ENCODE results near the gene MDFIC. TPM values are rescaled to one million over a fixed set of nuclear protein-coding genes. Genes with fewer than 3 reads are reported as not detected.

Gene MDFIC, protein sequence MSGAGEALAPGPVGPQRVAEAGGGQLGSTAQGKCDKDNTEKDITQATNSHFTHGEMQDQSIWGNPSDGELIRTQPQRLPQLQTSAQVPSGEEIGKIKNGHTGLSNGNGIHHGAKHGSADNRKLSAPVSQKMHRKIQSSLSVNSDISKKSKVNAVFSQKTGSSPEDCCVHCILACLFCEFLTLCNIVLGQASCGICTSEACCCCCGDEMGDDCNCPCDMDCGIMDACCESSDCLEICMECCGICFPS
- total RNA-seq = 44.8 and 56.1 TPM in 2 replicates

DNA sequence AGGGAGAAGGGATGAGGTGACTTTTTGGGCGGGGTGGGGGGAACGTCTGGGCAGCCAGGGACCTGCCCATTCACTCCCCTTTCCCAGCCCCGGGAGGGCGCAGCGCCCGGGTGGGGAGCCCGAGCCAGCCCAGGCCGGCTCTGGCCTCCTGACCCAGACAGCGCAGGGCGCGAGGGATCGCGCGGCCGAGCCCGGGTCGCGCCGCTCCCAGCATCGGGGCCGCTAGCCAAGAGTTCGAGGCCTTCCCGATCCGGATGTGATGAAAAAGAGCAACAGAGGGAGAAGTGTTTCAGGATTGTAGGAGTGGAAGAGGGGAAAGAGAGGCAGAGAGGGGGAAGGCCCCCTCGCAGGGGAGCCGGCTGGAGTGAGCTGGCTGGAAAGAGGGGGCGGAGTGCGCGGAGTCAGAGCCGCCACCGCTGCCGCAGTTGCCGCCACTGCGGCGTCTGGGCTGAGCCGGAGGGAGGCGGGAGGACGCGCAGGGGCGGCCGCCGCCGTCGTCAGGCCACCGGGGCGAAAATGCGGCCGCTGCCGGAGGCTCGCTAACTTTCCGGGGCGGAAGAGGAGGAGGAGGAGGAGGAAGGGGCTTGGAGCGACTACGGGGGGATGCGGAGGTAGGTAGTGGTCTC lies at the start of gene MDFIC:
MDFIC (plus strand) TSS at position 69 of the 626 bp plus-strand sequence. CDS start 940 bp downstream, outside the sequence.

